HUES64 (cell line): ENCODE data around the gene ZMYM4.
"Not testable (repeated sequence)": the region's sequence is repeated elsewhere in the genome, so short reads cannot be mapped to it uniquely, and the experiment has no call there.

Source experiments
- H3K27ac ChIP-seq: 2 replicates; pipeline ENCODE4 v1.7.0; 2013; ENCODE audit warnings: low read depth, low read length, inconsistent platforms
- H3K27me3 ChIP-seq: 2 replicates; pipeline ENCODE4 v1.6.1; 2013; ENCODE audit warnings: mild to moderate bottlenecking, low read length; ENCODE audit not compliant: insufficient read depth
- H3K36me3 ChIP-seq: 2 replicates; pipeline ENCODE4 v1.6.1; 2013; ENCODE audit warnings: mild to moderate bottlenecking, low read length; ENCODE audit not compliant: insufficient read depth
- H3K4me1 ChIP-seq: 2 replicates; pipeline ENCODE4 v1.6.1; 2013; ENCODE audit warnings: mild to moderate bottlenecking, low read length, moderate library complexity; ENCODE audit not compliant: insufficient read depth
- H3K4me3 ChIP-seq: 2 replicates; pipeline ENCODE4 v1.5.1; 2013; ENCODE audit warnings: mild to moderate bottlenecking, low read length, moderate library complexity
- H3K9ac ChIP-seq: 2 replicates; pipeline ENCODE4 v1.6.1; 2013; ENCODE audit warnings: mild to moderate bottlenecking, low read depth, low read length
- H3K9me3 ChIP-seq: 2 replicates; pipeline ENCODE4 v1.6.1; 2013; ENCODE audit warnings: low read depth, low read length; ENCODE audit not compliant: insufficient read depth
- WGBS: fragments of 150-250, 120-280 bp; methylation state at CpG from one replicate; pipeline ENCODE4 v1.1.7; 2013; ENCODE audit warnings: missing lambda C conversion rate; 5-methylcytosine and 5-hydroxymethylcytosine counted together

Gene ZMYM4

DNA sequence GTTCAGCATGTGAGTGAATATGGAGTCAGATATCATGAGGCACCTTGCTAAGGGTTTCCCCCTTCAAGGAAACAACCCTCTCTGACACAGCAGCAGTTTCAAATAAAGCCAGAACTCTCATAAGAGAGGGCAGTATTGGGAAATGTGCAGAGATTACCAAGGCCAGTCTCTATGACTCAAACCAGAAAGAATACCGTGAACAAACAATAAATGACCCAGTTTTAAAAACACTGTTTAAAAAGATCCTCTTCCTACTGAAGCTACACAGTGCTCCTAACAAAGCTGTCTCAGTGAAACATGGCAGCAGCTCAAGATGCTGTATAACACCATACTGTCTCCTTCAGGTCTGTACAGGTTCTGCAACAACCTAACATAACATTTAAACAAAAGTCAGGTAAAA lies 186.1 kb downstream of the ZMYM4 start:
- Histone ChIP-seq H3K4me3 (no peak overlapping the region), H3K9ac (no peak overlapping the region), H3K36me3 (peaks cover 74% of the 10 kb centered on the region), H3K4me1 (no peaks in the 10 kb centered on the region), H3K27me3 (no peaks in the 10 kb centered on the region), H3K27ac (no peak overlapping the region), H3K9me3 (no peaks in the 10 kb centered on the region)
- WGBS, result 100% methylated on average over 1 of the region's 1 CpG

DNA sequence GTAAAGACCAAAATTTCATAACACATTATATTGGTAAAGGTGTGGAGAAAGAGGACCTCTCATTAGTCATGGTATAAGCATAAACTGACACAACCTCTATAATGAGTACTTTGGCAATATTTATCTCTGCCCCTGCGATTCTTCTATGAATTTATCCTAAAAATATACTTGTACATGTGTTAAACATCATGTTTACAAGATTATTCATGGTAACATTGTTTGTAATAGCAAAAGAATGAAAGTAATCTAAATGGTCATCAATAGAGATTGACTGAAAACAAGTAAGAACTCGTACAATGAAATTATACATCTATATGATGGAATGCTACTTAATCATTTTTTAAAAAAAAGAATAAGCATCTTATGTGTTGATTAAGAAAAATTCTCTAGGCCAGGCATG lies 192.3 kb downstream of the ZMYM4 start:
- no peak overlapping the region for H3K27ac ChIP-seq
- no peak overlapping the region for H3K9ac ChIP-seq
- no peaks in the 10 kb centered on the region for H3K27me3 ChIP-seq
- peaks cover 73% of the 10 kb centered on the region for H3K36me3 ChIP-seq
- no CpG with 5 or more reads among the region's 2 CpGs for WGBS
- H3K4me1 ChIP-seq, result no peaks in the 10 kb centered on the region
- H3K4me3 ChIP-seq, result no peak overlapping the region
- H3K9me3 ChIP-seq, result peaks cover 17% of the 10 kb centered on the region; the same call in 1 of the 2 replicates

DNA sequence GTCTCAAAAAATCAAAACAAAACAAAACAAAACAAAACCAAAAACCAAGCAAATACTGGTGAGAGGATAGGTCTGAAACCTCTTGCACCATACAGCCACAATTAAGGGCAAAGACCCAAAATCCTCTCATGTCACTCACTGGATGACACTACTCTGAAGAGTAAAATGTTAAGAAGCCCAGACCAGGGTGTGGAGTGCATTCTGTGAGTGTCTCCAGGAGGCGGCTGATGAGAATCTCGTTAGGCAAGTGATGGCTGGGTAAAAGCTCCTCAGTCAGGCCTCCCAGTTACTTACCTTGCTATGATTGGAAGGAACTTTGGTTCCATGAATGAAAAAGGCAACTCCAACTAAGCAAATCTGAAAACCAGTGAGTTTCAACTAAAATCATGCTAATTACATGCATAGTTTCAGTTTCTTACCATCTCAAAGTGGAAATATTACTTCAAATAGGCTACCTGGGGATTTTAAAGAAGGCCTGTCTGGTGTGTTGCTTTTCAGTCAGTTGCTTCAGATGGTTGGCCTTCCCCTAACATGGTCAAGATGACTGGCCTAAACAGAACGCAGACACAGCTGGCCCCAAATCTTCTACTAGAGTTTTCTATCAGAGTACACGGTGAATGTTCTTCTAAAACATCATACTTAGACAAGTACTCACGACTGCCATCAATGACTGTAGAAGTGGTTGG lies 193.6 kb downstream of the ZMYM4 start:
- no peaks in the 10 kb centered on the region for H3K4me1 ChIP-seq
- peaks cover 75% of the 10 kb centered on the region for H3K36me3 ChIP-seq
- H3K27me3 ChIP-seq, result no peaks in the 10 kb centered on the region
- no peak overlapping the region for H3K27ac ChIP-seq
- H3K4me3 ChIP-seq, result no peak overlapping the region
- H3K9me3 ChIP-seq, result peaks cover 19% of the 10 kb centered on the region; the same call in 1 of the 2 replicates
- no peak overlapping the region for H3K9ac ChIP-seq
- WGBS, result 94% methylated on average over 5 of the region's 5 CpGs

- peaks cover 19% of the 10 kb centered on the region; the same call in 1 of the 2 replicates for H3K9me3 ChIP-seq
- peaks cover 74% of the 10 kb centered on the region for H3K36me3 ChIP-seq
- no peaks in the 10 kb centered on the region for H3K27me3 ChIP-seq
- 97% methylated on average over 2 of the region's 2 CpGs for WGBS
- H3K4me3 ChIP-seq, result no peak overlapping the region
- no peaks in the 10 kb centered on the region for H3K4me1 ChIP-seq
- H3K9ac ChIP-seq, result no peak overlapping the region
- H3K27ac ChIP-seq, result no peak overlapping the region
These were observed 194.7 kb downstream of the ZMYM4 start for GRCh38 chr1:35463232-35463631.

DNA sequence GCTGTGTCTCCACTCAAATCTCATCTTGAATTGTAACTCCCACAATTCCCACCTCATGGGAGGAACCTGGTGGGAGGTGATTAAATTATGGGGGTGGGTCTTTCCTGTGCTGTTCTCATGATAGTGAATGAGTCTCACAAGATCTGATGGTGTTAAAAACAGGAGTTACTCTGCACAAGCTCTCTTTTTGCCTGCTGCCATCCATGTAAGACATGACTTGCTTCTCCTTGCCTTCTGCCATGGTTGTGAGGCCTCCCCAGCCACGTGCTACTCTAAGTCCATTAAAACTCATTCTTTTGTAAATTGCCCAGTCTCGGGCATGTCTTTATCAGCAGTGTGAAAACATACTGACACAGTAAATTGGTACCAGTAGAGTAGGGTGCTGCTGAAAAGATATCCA lies 195.2 kb downstream of the ZMYM4 start:
- H3K27me3 ChIP-seq, H3K9ac ChIP-seq, H3K27ac ChIP-seq, H3K4me3 ChIP-seq, H3K4me1 ChIP-seq: not testable (repeated sequence)
- WGBS, result 83% methylated on average over 2 of the region's 2 CpGs
- H3K36me3 ChIP-seq, result peaks cover 76% of the 10 kb centered on the region
- peaks cover 19% of the 10 kb centered on the region; the same call in 1 of the 2 replicates for H3K9me3 ChIP-seq

- H3K9me3 ChIP-seq, result peaks cover 19% of the 10 kb centered on the region; the same call in 1 of the 2 replicates
- H3K27ac ChIP-seq, result no peak overlapping the region
- no peak overlapping the region for H3K9ac ChIP-seq
- peaks cover 7% of the 10 kb centered on the region; the same call in 1 of the 2 replicates for H3K4me1 ChIP-seq
- H3K4me3 ChIP-seq, result no peak overlapping the region
- 96% methylated on average over 1 of the region's 1 CpG for WGBS
- H3K36me3 ChIP-seq, result peaks cover 78% of the 10 kb centered on the region
- H3K27me3 ChIP-seq, result no peaks in the 10 kb centered on the region
These were observed 197.6 kb downstream of the ZMYM4 start for GRCh38 chr1:35466120-35466519.

DNA sequence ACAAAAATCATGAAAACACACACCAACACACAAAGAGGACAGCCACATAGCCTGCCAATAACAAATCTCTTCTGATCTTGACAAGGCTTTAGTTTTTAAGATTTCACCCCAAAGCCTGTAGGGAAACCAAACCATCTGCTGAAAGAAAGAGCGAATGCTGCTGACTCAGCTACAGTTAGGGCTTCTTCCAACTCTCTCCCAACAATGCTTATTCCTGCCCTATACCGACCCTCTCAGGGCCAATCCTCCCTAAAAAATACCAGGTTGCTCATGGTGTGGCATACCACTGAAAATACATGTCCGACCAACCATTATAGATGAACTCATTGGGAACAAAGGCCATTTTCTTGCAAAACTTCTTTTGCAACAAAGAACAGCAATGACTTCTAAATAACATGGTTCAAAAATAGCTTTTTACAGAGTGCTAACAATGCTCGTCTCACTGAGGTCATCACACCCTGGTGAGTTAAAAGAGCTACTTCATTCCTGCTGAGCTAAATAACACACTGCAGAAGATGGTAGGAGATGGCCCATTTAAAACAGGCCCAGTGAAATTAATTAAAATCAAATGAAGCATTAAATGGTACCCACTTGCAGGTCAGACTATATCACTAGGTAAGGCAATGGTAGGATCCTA lies 202.6 kb downstream of the ZMYM4 start:
- H3K27me3 ChIP-seq, result no peaks in the 10 kb centered on the region
- WGBS, result 46% methylated on average over 4 of the region's 4 CpGs
- peak overlapping the region; percentile 72 for H3K27ac ChIP-seq
- H3K9me3 ChIP-seq, result no peaks in the 10 kb centered on the region
- peak overlapping the region; percentile 31; the same call in 1 of the 2 replicates for H3K9ac ChIP-seq
- H3K4me3 ChIP-seq, result no peak overlapping the region
- H3K4me1 ChIP-seq, result peaks cover 15% of the 10 kb centered on the region
- H3K36me3 ChIP-seq, result peaks cover 55% of the 10 kb centered on the region
